HEK293 (cell line): Measurements from ENCODE around the gene MAGEA9B.

Experiments
- CTCF ChIA-PET: fragments of 350-600 bp; formaldehyde crosslinking; extraction: SDS; loops from one replicate; lab custom pipeline; 2021; ENCODE audit warnings: antibody characterized with exemption; lab: Yijun Ruan, JAX
- POLR2A ChIA-PET: fragments of 300-600 bp; formaldehyde crosslinking; extraction: SDS; loops from one replicate; lab custom pipeline; 2020; ENCODE audit warnings: antibody characterized with exemption, inconsistent platforms; lab: Yijun Ruan, JAX
- H3K27ac ChIP-seq: fragments of 200-500 bp; sonication (Bioruptor generic); 2 replicates; pipeline ENCODE4 v1.5.1; 2014; ENCODE audit warnings: low read depth, low read length, control low read depth, inconsistent platforms; ENCODE audit errors: extremely low read depth
- H3K36me3 ChIP-seq, 2 experiments: fragments of 200-500 bp in 1 of 2; sonication (Bioruptor generic) in 1 of 2; 1 replicate in 1 of 2; 2 replicates in 1 of 2; pipeline ENCODE4 v1.5.1; 2014 to 2017; ENCODE audit warnings: inconsistent platforms in 2 of 2, low read length in 2 of 2; ENCODE audit not compliant: control insufficient read depth in 2 of 2, insufficient read depth in 1 of 2
- H3K4me1 ChIP-seq: fragments of 200-500 bp; sonication (Bioruptor generic); 2 replicates; pipeline ENCODE4 v1.5.1; 2014; ENCODE audit warnings: mild to moderate bottlenecking, low read length, inconsistent platforms; ENCODE audit not compliant: control insufficient read depth, insufficient read depth
- H3K4me3 ChIP-seq: 2 replicates; pipeline ENCODE4 v1.5.1; 2011; ENCODE audit warnings: low read depth, mild to moderate bottlenecking, control low read depth, low read length, moderate library complexity
- H3K9me3 ChIP-seq: fragments of 200-500 bp; sonication (Bioruptor generic); 2 replicates; pipeline ENCODE4 v1.5.1; 2014; ENCODE audit warnings: low read depth, low read length, inconsistent platforms; ENCODE audit not compliant: control insufficient read depth, insufficient read depth
- HOXC10 ChIP-seq: sonication (generic); formaldehyde crosslinking; IDR thresholded peaks from 2 replicates; pipeline ENCODE4 v1.8.1; 2023; ENCODE audit warnings: mild to moderate bottlenecking, missing genetic modification reagents
- KLF16 ChIP-seq: fragments of 450-650 bp; formaldehyde crosslinking; IDR thresholded peaks from 2 replicates; pipeline ENCODE4 v1.5.1; 2017; ENCODE audit warnings: missing biosample characterization, missing genetic modification characterization
- KLF9 ChIP-seq: fragments of 450-650 bp; formaldehyde crosslinking; IDR thresholded peaks from 2 replicates; pipeline ENCODE4 v1.5.1; 2016; ENCODE audit warnings: missing biosample characterization, missing genetic modification characterization, low read depth
- PRDM6 ChIP-seq: fragments of 450-650 bp; formaldehyde crosslinking; IDR thresholded peaks from 2 replicates; pipeline ENCODE4 v1.5.1; 2017; ENCODE audit warnings: missing biosample characterization, missing genetic modification characterization
- SCRT1 ChIP-seq: fragments of 450-650 bp; formaldehyde crosslinking; IDR thresholded peaks from 2 replicates; pipeline ENCODE4 v1.5.1; 2016; ENCODE audit warnings: missing biosample characterization, missing genetic modification characterization, borderline replicate concordance
- SP7 ChIP-seq: fragments of 450-650 bp; formaldehyde crosslinking; IDR thresholded peaks from 2 replicates; pipeline ENCODE4 v1.5.1; 2016; ENCODE audit warnings: missing biosample characterization, missing genetic modification characterization
- ZBTB44 ChIP-seq: fragments of 450-650 bp; IDR thresholded peaks from 2 replicates; pipeline ENCODE4 v1.5.1; 2018; ENCODE audit warnings: missing biosample characterization, mild to moderate bottlenecking, missing genetic modification characterization
- ZNF10 ChIP-seq: fragments of 450-650 bp; formaldehyde crosslinking; IDR thresholded peaks from 2 replicates; pipeline ENCODE4 v1.5.1; 2017; ENCODE audit warnings: missing biosample characterization, missing genetic modification characterization
- ZNF138 ChIP-seq: fragments of 450-650 bp; formaldehyde crosslinking; IDR thresholded peaks from 2 replicates; pipeline ENCODE4 v1.5.1; 2016; ENCODE audit warnings: missing biosample characterization, missing genetic modification characterization, borderline replicate concordance
- ZNF157 ChIP-seq: fragments of 450-650 bp; formaldehyde crosslinking; IDR thresholded peaks from 2 replicates; pipeline ENCODE4 v1.5.1; 2016; ENCODE audit warnings: missing biosample characterization, missing genetic modification characterization
- ZNF302 ChIP-seq: fragments of 450-650 bp; formaldehyde crosslinking; IDR thresholded peaks from 2 replicates; pipeline ENCODE4 v1.5.1; 2016; ENCODE audit warnings: missing biosample characterization, missing genetic modification characterization, low read depth
- ZNF324 ChIP-seq: fragments of 450-650 bp; formaldehyde crosslinking; IDR thresholded peaks from 2 replicates; pipeline ENCODE4 v1.5.1; 2016; ENCODE audit warnings: missing biosample characterization, missing genetic modification characterization
- ZNF404 ChIP-seq: fragments of 450-650 bp; formaldehyde crosslinking; IDR thresholded peaks from 2 replicates; pipeline ENCODE4 v1.5.1; 2017; ENCODE audit warnings: missing biosample characterization, missing genetic modification characterization
- ZNF416 ChIP-seq: fragments of 450-650 bp; formaldehyde crosslinking; IDR thresholded peaks from 2 replicates; pipeline ENCODE4 v1.5.1; 2016; ENCODE audit warnings: missing biosample characterization, missing genetic modification characterization
- ZNF529 ChIP-seq: fragments of 450-650 bp; formaldehyde crosslinking; IDR thresholded peaks from 2 replicates; pipeline ENCODE4 v1.5.1; 2017; ENCODE audit warnings: missing genetic modification characterization, missing biosample characterization; ENCODE audit not compliant: insufficient replicate concordance
- ZNF610 ChIP-seq: fragments of 450-650 bp; formaldehyde crosslinking; IDR thresholded peaks from 2 replicates; pipeline ENCODE4 v1.5.1; 2016; ENCODE audit warnings: missing biosample characterization, missing genetic modification characterization, borderline replicate concordance
- ZNF777 ChIP-seq: fragments of 450-650 bp; formaldehyde crosslinking; IDR thresholded peaks from 2 replicates; pipeline ENCODE4 v1.5.1; 2017; ENCODE audit warnings: missing biosample characterization, missing genetic modification characterization, borderline replicate concordance
- ZNF792 ChIP-seq: fragments of 450-650 bp; formaldehyde crosslinking; IDR thresholded peaks from 2 replicates; pipeline ENCODE4 v1.5.1; 2016; ENCODE audit warnings: missing biosample characterization, missing genetic modification characterization
- ZXDB ChIP-seq: fragments of 450-650 bp; formaldehyde crosslinking; IDR thresholded peaks from 2 replicates; pipeline ENCODE4 v1.5.1; 2016; ENCODE audit warnings: missing biosample characterization, missing genetic modification characterization

The MAGEA9B gene

DNA sequence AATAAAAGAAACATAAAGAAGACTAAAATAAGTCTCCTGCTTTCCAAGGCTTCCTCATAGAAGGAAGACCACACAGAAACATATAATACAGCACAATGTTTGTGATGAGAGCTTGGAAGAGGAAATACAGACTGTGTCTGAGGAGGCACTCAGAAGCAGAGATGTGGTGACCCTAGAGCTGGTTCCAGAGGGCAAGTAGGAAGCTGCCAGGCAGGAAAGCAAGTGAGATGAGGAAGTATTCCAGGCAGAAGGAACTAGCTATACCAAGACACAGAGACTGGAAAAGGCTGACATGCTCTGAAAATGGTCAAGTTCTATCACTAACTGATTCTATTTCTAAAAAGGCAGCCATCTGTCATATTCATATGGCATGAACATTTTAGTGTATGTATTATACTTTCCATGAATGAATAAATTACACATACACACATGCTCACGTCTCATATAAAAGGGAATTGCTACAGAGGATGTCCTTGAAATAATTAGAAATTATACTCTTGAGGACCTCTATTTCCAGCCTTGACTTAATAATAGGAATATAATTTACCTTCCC lies 24.4 kb upstream of the MAGEA9B start (continued):
- TF ChIP-seq ZNF529 (tag by site-specific recombination) (no peak), SCRT1 (tag by site-specific recombination) (no peak)

- no peak overlapping the region for H3K4me3 ChIP-seq
- no peak for TF ChIP-seq ZNF157 (tag by site-specific recombination)
- no peak for TF ChIP-seq ZXDB (tag by site-specific recombination)
- no peak for TF ChIP-seq ZNF138 (tag by site-specific recombination)
- no peak for TF ChIP-seq HOXC10 (CRISPR knock-in tag)
- no peak for TF ChIP-seq ZNF777 (tag by site-specific recombination)
- no peak for TF ChIP-seq ZNF324 (tag by site-specific recombination)
- TF ChIP-seq ZNF792 (tag by site-specific recombination): no peak
- TF ChIP-seq KLF9 (tag by site-specific recombination): no peak
- no peak for TF ChIP-seq ZNF416
- no peak for TF ChIP-seq KLF16 (tag by site-specific recombination)
- TF ChIP-seq ZNF302 (tag by site-specific recombination): no peak
- TF ChIP-seq ZNF610: no peak
- no peak for TF ChIP-seq PRDM6 (tag by site-specific recombination)
- TF ChIP-seq ZBTB44 (tag by site-specific recombination): no peak
- no peak for TF ChIP-seq ZNF404
- no peak for TF ChIP-seq SCRT1 (tag by site-specific recombination)
- TF ChIP-seq, all 188 proteins: peak for 0
- ChIA-PET CTCF (no interaction called here), POLR2A (no interaction called here)
- peaks cover 4 to 21% of the 10 kb centered on the region in 2 experiments; a peak in 1 of 3 replicates for H3K36me3 ChIP-seq
- H3K27ac ChIP-seq: no peak overlapping the region
- no peaks in the 10 kb centered on the region for H3K4me1 ChIP-seq
- H3K9me3 ChIP-seq: no peaks in the 10 kb centered on the region
Observed at GRCh38 chrX:149610511-149610910, 23.3 kb upstream of the MAGEA9B start.

DNA sequence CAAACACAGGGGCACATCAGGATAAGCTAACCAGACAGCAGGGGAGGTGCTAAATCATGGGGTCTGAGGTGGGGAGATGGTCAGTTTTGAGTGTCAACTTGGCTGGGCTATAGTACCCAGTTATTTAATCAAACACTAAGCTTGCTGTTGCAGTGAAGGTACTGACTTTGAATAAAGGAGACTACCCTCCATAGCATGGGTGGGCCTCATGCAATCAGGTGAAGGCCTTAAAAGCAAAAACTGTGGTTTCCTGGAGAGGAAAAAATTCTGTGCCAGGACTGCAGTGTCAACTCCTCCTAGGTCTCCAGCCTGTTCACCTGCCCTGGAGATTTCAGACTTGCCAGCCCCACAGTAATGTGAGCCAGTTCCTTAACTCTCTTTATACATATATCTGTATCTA lies 20.4 kb upstream of the MAGEA9B start:
- no peak overlapping the region for H3K27ac ChIP-seq
- POLR2A ChIA-PET: no interaction called here
- no peaks in the 10 kb centered on the region for H3K9me3 ChIP-seq

More for the DNA sequence above, 20.4 kb upstream of the MAGEA9B start:
- peak; percentile 95 for TF ChIP-seq ZNF10 (tag by site-specific recombination)
- TF ChIP-seq SP7 (tag by site-specific recombination): no peak
- CTCF ChIA-PET: interaction anchor here (0.6 kb wide), 1 partner anchor 1312 kb away, joined by 4 read pairs; no protein-coding TSS in a partner anchor
- Histone ChIP-seq H3K36me3 (peaks cover 17 to 24% of the 10 kb centered on the region in 2 experiments), H3K4me1 (no peaks in the 10 kb centered on the region), H3K4me3 (no peak overlapping the region)
